GM12872 (cell line): ENCODE results near the gene ACTL7A.

Experiments
- TF ChIP-seq, protein P1 (sequence below): IDR thresholded peaks from 3 replicates; pipeline ENCODE4 v1.5.1; 2011; ENCODE audit warnings: low read depth, mild to moderate bottlenecking, low read length, moderate library complexity; ENCODE audit not compliant: insufficient read depth

The ACTL7A gene

DNA sequence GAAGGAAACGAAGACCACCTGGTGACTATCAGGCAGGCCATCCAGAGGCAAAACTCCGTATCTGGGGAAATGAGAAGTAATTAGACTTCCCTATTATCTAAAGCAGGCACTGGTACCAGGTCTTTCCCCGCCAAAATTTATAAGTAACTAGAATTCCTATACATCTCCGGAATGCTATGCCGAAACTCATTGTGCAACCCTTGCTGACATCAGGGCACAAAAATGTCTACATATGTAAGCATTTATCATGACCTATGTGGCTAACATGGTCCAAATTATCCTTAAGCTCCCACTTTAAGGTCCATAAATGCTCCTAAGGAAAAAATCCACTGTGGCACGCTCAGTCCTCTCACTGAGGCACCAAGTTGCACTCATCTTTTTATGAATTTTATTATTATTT, 24.0 kb upstream of the ACTL7A start:
- TF ChIP-seq, protein P1, sequence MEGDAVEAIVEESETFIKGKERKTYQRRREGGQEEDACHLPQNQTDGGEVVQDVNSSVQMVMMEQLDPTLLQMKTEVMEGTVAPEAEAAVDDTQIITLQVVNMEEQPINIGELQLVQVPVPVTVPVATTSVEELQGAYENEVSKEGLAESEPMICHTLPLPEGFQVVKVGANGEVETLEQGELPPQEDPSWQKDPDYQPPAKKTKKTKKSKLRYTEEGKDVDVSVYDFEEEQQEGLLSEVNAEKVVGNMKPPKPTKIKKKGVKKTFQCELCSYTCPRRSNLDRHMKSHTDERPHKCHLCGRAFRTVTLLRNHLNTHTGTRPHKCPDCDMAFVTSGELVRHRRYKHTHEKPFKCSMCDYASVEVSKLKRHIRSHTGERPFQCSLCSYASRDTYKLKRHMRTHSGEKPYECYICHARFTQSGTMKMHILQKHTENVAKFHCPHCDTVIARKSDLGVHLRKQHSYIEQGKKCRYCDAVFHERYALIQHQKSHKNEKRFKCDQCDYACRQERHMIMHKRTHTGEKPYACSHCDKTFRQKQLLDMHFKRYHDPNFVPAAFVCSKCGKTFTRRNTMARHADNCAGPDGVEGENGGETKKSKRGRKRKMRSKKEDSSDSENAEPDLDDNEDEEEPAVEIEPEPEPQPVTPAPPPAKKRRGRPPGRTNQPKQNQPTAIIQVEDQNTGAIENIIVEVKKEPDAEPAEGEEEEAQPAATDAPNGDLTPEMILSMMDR = no peak

DNA sequence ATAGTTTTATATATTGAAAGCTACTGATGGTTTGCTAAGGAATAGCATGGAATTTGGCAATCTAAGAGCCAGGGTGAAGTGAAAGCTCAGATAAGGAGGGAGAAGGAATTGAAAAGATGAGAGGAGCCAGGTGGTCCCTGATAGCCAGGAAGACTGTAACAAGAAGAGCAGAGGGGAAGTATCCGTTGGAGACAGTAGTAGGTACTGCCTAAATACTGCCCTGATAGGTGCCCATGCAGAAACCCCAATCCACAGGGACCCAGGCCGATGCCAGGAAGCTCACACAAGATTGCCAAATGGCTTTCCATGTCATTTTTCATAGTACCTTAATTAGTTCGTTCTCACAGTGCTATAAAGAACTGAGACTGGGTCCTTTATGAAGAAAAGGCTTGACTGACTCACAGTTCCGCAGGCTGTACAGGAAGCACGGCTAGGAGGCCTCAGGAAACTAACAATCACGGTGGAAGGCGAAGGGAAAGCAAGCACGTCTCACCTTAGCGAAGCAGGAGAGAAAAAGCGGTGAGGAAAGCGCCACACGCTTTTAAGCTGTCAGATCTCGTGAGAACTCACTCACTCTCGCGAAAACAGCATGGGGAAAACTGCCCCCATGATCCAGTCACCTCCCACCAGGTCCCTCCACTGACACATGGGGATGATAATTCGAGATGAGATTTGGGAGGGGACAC, 19.3 kb upstream of the ACTL7A start:
- TF ChIP-seq, protein P1 = no peak

DNA sequence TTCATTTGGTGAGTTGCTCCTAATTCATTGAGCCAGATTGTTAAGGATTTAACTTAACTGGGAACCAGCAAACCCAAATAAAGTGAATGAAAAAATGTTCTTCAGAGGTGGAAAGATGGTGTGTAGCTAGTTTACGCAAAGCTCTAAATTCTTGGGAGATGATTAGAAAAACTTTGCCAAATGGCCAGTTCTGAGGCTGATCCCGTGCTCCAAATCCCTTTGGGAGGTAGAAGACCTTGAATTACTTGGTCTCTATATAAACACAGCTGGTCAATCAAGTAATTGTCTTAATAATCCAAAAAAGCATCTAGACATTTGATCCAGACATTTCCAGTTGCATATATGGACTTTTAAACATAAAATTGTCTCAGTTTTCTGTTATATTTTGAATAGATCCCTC, 17.7 kb upstream of the ACTL7A start:
- TF ChIP-seq, protein P1 = no peak

DNA sequence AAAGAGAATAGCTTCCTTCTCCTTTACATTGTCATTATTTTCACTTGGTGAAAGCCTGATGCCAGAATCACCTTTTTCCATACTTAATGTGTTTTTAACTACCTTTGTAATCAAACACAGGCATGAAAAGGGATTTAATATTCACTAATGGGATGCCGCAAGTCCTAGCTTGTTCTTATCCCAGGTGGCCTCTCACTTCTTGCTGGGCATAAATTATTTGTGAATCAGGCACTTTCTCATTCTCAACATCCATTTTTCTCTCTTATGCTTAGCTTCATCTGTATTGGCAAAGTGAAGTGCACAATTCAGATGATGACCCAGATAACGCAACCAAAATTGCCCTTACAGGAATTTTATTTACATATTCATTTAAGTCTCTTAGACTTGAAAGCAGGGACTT, 17.2 kb upstream of the ACTL7A start:
- TF ChIP-seq, protein P1 = no peak

DNA sequence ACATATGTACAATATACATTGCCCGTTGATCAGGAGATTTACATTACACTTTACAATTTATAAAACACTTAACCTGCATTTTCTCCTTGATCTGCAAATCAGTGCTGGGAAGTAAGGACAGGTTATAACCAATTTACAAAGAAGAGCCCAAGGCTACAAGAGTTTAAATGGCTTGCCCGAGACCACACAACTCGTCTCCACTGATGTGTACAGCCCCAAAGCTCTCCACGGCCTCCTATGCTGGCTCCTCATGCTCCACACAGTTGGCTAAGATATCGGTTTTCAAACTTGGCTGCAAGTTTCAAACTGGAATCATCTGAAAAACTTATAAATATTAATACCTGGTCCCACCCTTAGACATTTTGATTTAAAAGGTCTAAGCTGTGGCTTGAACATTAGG, 16.6 kb upstream of the ACTL7A start:
- TF ChIP-seq, protein P1 = no peak

DNA sequence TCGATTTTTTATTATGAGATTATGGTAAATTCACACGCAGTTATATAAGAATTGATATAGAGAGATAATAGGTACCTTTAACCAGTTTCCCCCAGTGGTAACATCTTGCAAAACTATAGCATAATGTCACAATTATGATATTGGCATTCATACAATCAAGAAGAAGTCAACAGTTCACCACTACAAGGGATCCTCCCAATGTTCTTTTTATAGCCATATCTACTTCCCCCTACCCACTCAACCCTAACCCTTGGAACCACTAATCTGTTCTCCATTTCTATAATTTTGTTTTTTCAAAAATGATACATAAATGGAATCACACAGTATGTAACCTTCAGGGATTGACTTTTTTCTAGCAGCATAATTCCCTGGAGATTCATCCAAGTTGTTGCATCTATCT, 16.1 kb upstream of the ACTL7A start:
- TF ChIP-seq, protein P1 = no peak

DNA sequence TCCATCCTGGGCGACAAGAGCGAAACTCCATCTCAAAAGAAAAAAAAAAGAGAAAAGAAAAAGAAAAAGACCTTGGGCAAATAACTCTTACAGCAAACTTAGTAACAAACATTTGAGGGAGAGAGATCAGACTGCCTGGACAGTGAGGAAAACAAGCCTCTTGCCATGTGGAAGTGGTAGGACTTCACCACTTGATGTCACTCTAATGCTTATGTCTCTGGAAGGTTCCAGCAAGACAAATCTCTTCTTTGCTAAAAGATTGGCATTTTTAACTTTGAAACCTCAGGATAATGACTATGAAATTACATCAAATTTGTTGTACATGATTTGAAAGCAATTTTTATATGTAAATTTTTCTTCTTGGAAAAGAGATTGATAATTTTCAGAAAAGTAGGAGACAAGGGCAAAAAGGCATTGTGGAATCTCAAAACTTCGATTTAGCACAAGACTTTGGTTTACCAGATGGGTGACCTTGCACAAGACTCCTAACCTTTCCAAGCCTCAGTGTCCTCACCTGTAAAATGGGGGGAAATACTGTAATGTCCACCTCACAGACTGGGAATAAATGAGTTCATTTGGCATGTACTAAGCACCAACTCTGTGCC, 11.7 kb upstream of the ACTL7A start:
- TF ChIP-seq, protein P1 = peak; percentile 31; the same call in 1 of the 3 replicates
